Activated CD4-positive, alpha-beta T cell treated with anti-CD3 and anti-CD28 coated beads, Interleukin-2, amount 50 U/mL, for 48 hours (primary cell): ENCODE data around the gene MYO18B.
"Not testable (repeated sequence)": the region's sequence is repeated elsewhere in the genome, so short reads cannot be mapped to it uniquely, and the experiment has no call there.

ENCODE experiments used
- DNase-seq, 2 experiments: peaks; one replicate each; pipeline ENCODE4 v3.0.0-alpha.2; 2020

Gene MYO18B

GRCh38 chr22:25959818-25960774 is 218.1 kb downstream of the MYO18B start:
- no peak for DNase-seq

GRCh38 chr22:25961699-25962098 is 219.7 kb downstream of the MYO18B start:
- no peak for DNase-seq

DNA sequence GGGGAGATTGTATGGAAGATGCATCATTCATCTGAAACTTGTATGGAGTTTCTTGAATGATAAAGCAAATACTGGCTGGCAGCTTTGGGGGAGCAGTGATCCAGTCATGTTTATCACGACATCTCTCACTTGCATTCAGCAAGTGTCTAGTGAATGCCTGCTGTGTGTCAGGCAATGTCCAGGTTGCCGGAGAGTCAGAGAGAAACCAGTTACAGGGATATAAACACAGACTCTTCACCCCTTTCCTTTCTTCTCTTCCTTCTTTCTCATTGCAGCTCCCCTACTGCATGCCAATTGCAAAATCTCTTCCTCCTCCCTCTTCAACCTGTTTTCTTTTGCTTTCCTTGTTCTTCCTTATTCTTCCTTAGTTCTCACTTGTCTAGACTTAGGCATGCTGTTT is 220.7 kb downstream of the MYO18B start:
- DNase-seq = no peak

GRCh38 chr22:25964961-25965730 is 223.2 kb downstream of the MYO18B start:
- DNase-seq = no peak

GRCh38 chr22:25966448-25966913 is 224.5 kb downstream of the MYO18B start:
- DNase-seq = no peak

GRCh38 chr22:25969286-25969685 is 227.3 kb downstream of the MYO18B start:
- DNase-seq = no peak

GRCh38 chr22:25969901-25970300 is 227.9 kb downstream of the MYO18B start:
- no peak for DNase-seq

DNA sequence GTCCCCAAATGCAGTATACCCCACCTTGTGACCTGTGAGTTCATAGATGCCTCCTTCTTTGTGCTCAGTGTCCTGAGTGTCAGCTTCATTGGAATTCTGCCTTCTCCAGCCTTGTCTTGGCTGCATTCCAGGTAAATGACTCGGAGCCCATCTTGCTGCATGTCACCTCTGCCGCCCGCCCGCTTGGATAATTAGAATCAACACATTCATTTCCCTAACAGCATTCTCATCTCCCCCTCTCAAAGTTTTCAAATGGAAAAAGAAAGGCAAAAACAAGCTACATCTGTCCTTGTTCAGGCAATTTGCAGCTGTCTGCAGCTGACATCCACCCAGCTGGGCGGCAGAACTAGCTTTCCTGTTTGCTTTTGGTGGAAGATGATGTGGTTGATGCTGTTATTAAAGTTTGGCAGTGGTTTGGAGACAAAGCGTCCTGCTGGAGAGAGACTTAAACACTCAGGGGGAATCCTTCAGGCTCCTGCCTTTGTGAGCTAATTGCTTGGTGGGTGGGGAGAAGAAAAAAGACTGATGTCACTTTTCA is 228.5 kb downstream of the MYO18B start:
- no peak for DNase-seq

DNA sequence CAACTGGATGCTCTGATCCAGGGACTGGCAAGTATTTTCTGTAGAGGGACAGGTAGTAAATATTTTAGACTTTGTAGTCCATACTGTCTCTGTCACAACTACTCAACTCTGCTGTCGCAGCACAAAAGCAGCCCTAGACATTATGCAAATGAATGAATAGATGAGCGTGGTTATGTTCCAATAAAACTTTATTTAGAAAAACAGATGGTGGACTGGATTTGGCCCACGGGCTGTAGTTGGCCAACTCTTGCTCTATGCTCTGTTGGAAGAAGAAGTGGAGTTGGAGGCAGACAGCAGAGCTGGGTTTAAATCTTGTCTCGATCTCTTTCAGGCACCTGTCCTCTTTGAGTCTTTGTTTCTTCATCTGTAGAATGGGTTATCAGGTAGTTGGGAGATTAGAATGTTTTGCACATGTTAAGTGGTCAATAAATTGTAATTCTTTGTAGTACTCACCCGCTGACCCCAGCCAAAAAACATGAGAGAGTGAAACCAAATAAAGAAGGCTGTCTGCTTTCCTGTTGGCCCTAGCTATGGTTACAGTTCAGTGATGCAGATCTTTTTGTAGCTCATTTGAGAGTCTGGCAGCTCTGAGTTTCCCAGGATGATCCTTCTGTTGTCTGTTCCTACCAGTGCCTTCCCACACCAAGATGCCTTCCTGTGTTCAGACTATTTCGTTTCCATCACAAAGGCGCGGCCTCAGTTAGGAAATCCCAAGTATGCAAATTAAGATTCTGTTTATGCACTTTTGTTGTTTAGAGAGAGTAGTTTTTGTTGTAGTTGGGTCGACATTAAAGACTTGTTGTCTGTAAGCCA is 229.2 kb downstream of the MYO18B start:
- no peak for DNase-seq

- DNase-seq = no peak
These were observed 230.4 kb downstream of the MYO18B start for GRCh38 chr22:25972397-25972796.

GRCh38 chr22:25976356-25976755 is 234.4 kb downstream of the MYO18B start:
- no peak for DNase-seq

DNA sequence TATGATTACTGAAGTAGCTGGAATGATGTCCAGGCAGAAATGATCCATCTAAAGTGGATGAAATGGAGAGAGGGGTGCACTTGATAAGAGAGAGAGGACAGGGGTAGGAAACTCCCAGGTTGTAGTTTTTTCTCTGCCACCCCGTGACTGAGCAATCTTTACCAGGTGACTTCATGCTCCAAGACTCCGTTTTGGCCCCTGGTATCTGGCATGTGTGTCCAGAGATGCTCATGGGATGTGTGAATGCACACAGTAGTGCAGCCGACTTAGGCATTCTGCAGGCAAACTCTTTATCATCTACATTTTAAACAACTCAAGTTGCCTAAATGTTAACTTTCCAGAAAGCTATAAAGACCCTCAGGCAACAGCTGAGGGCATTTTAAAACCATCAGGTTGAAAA is 238.0 kb downstream of the MYO18B start:
- no peak for DNase-seq

- not testable (repeated sequence) for DNase-seq
These were observed 242.9 kb downstream of the MYO18B start for GRCh38 chr22:25984911-25985310.

GRCh38 chr22:25987948-25988347 is 246.0 kb downstream of the MYO18B start:
- no peak for DNase-seq

- DNase-seq = no peak
These were observed 249.0 kb downstream of the MYO18B start for GRCh38 chr22:25990940-25991339.

- no peak for DNase-seq
These were observed 250.3 kb downstream of the MYO18B start for GRCh38 chr22:25992331-25992730.

DNA sequence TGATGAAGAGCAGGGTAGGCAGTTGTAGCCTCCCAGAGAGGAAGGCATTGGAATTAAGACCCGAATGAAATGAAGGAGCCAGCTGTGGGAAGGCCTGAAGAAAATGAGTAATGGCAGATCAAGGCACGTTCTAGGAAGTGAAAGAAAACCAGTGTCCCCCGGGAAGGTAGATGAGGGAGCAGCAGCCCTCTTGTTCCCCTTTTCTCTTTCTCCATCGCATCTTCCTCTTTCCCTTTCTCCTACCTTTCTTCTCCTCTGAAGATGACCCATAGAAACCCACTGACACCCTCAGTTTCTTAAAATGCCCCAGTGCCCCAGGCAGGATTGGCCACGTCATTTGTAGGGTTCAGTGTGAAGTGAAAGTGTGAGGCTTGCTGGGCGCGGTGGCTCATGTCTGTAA is 254.7 kb downstream of the MYO18B start:
- no peak for DNase-seq

DNA sequence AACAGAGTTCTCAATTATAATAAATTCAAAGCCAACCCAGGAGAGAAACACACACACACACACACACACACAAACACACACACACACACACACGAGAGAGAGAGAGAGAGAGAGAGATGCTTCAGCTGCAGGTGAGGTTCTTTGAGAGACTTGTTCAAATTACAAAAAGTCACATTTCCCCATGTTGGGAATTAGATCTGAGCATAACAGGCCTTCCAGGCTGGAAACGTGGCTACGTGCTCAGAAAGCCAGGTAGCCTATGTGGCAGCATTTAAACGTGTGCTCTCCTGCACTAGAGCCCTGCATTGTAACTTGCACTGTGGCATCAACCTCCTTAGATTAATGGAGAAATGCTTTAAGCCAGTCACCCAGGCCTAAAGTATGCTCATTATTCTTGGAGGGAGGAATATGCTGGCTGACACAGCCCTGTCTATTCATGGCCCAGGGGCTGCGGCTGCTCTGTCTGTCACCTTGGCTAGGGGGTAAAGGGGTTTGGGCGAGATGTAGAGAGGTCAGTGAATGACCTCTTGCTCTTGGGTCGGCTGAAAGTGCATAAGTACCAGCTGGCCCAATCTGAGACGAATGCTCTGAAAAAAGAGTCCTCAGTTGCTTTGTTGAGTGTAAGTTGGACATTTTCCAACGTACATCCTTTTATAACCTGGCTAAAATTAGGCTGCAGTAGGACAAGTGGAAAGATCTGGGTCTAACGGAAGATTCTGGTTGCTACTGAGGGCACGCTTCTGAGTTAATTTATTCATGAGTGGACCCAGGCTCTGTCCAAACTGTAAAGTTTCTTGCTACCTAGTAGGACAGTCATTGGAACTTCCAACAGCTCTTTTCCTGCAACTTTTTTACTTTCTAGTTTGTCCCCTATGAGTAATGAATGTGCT is 256.1 kb downstream of the MYO18B start:
- DNase-seq = no peak

GRCh38 chr22:26002456-26002855 is 260.5 kb downstream of the MYO18B start:
- no peak for DNase-seq

- DNase-seq = no peak
These were observed 262.5 kb downstream of the MYO18B start for GRCh38 chr22:26004477-26004876.

DNA sequence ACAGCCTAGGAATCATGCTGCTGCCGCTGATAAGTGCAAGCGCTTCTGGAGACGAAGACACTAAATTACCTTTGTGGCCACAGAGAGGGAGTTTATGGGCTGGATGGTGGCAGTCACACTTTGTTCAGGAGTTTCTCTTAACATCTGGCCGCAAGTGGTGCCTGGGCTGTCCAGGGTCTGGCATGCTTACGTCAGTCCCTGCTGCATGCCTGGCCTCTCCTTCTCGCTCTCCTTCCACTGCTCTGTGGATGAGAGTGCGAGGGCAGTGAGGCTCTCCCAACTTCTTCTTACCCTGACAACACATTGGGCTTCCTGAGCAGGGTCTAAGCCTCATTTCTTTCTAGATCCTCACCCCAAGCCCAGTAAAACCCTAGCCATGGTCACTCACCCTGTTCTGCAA is 266.6 kb downstream of the MYO18B start:
- no peak for DNase-seq

DNA sequence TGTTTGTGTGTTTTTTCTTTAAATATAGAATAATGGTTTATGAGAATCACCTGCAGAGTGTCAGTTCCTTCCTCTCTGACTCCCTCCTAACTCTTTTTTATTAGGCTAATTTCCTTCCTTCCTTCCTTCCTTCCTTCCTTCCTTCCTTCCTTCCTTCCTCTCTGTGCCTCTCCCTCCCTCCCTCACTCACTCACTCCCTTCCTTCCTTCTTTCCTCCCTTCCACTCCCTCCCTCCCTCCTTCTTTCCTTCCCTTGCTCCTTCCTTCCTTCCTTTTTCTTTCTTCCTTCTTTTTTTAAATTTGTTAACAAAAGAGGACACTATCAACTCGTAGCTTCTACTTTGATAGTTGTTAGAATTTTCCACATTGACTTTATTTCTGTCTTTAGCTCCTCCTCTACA is 274.9 kb downstream of the MYO18B start:
- DNase-seq = no peak
